Skeletal muscle tissue (tissue), 4 donors: ENCODE data around the gene NOL7. TPM values are rescaled to one million over a fixed set of nuclear protein-coding genes. Genes with fewer than 3 reads are reported as not detected.

Experiments used
- H3K27ac ChIP-seq: one replicate; pipeline ENCODE4 v1.7.0; 2013; ENCODE audit warnings: mild to moderate bottlenecking, low read depth, low read length, inconsistent platforms
- H3K27me3 ChIP-seq, 3 donors: one replicate each; pipeline ENCODE4 v1.7.0; 2013; ENCODE audit warnings: low read length in 3 of 3; ENCODE audit not compliant: control insufficient read depth in 3 of 3, insufficient read depth in 3 of 3
- H3K36me3 ChIP-seq, 3 donors: one replicate each; pipeline ENCODE4 v1.7.0; 2013; ENCODE audit warnings: low read length in 3 of 3; ENCODE audit not compliant: control insufficient read depth in 3 of 3, insufficient read depth in 3 of 3
- H3K4me1 ChIP-seq, 3 donors: one replicate each; pipeline ENCODE4 v1.7.0; 2013; ENCODE audit warnings: low read length in 3 of 3, mild to moderate bottlenecking in 3 of 3; ENCODE audit not compliant: control insufficient read depth in 3 of 3, insufficient read depth in 3 of 3
- H3K4me3 ChIP-seq, 3 donors: one replicate each; pipeline ENCODE4 v1.7.0; 2013; ENCODE audit warnings: low read length in 3 of 3
- H3K9ac ChIP-seq, 3 donors: one replicate each; pipeline ENCODE4 v1.7.0; 2013; ENCODE audit warnings: low read length in 3 of 3, mild to moderate bottlenecking in 3 of 3, moderate library complexity in 2 of 3, low read depth in 1 of 3
- H3K9me3 ChIP-seq, 3 donors: one replicate each; pipeline ENCODE4 v1.7.0; 2013; ENCODE audit warnings: low read length in 3 of 3; ENCODE audit not compliant: control insufficient read depth in 3 of 3
- total RNA-seq: library from RNA; depleted of rRNA; stranded (reverse); fragments of >200 nt; gene quantifications from one replicate; pipeline ENCODE4 v1.2.3, GENCODE V29; 2014
- donor health status: Osteomylitis.

NOL7 gene
- total RNA-seq, 1 donor from 2014 or later, result 29.2 TPM

DNA sequence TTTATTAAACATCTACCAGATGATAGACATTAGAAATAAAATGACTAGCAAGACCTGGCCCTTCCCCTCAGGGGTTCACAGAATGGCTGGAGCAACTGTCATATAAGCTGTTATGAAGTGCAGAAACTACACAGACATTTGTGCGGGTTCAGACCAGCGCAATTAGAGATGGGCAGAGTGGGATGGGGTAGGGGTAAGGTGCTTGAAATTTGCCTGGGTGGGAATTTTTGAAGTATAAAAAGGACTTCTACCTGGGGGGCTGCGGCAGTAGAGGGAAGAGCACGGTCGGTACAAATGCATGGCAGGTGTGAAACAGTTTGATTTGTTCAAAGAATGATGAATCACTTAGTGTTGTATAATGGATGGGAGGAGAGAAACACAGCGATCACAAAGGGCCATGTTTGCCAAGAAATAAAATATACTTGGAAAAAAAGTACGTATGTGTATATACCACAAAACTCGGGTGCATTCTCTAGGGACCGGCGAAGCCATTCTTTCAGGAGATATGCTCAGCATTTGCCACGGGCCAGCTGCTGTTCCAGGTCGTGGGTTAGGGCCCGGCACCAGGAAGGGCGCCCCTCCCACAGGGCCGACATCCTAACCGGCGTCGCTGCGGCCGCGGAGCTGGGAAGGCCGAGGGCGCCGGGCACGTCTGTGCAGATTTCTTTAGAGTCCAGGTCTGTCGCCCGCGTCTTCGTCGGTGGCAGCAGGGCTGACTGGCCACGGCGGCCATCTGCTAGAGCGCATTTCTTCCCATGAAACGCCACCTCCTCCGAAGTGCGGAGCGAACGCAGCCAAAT, 809 bp upstream of the NOL7 start:
- H3K27me3 ChIP-seq, result no peaks in the 10 kb centered on the region
- peaks cover 17 to 25% (median 20%) of the 10 kb centered on the region in 3 donors for H3K4me1 ChIP-seq
- H3K36me3 ChIP-seq, result peaks cover 10 to 29% (median 24%) of the 10 kb centered on the region in 3 donors
- H3K9me3 ChIP-seq, result no peaks in the 10 kb centered on the region
- peak overlapping the region; percentile 83 to 99 (median 96) for H3K4me3 ChIP-seq
- peak overlapping the region; percentile 89 for H3K27ac ChIP-seq
- peak overlapping the region; percentile 93 to 94 (median 93) for H3K9ac ChIP-seq

DNA sequence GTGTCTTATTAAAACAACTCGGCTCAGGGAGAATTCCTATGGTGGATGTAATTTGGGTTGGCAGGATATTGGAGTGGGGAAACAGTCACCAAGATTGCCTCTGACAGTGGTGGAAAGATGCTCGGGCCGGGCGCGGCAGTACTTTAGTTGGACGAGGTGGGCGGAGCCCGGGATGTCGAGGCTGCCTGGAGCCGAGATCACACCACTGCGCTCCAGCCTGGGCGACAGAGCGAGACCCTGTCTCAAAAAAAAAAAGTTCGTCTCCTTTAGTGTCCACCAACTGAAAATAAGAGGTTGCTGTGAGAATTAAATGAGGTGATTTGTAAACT, 621 bp downstream of the NOL7 start:
- Histone ChIP-seq H3K9me3 (no peaks in the 10 kb centered on the region), H3K9ac (peak overlapping the region; percentile 93 to 94 (median 94)), H3K27me3 (no peaks in the 10 kb centered on the region), H3K36me3 (peaks cover 12 to 32% (median 32%) of the 10 kb centered on the region in 3 donors), H3K27ac (peak overlapping the region; percentile 89), H3K4me3 (peak overlapping the region; percentile 83 to 99 (median 96)), H3K4me1 (peaks cover 17 to 25% (median 20%) of the 10 kb centered on the region in 3 donors)

DNA sequence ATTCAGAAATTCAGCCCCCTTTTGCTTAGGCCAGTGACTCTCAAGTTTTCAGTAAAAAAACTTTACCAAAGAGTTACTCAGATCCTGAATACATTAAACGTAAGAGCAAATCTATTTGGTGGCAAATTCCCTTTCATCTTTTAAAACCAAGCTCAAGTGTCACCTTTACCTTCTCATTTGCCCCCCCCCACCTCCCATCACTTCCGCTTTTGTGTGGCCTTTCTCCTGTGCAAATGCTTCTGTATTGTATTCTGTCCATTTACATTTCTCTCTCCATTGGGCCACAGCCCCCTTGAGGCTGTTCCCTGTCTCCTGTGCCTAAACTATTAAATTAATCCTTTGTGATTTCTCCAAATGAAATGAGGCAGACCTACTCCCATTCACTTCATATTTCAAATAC, 1.9 kb downstream of the NOL7 start:
- Histone ChIP-seq H3K4me3 (no peak overlapping the region), H3K9me3 (no peaks in the 10 kb centered on the region), H3K4me1 (peaks cover 17 to 20% (median 18%) of the 10 kb centered on the region in 3 donors), H3K36me3 (peaks cover 12 to 45% (median 40%) of the 10 kb centered on the region in 3 donors), H3K9ac (no peak overlapping the region), H3K27me3 (no peaks in the 10 kb centered on the region), H3K27ac (no peak overlapping the region)

DNA sequence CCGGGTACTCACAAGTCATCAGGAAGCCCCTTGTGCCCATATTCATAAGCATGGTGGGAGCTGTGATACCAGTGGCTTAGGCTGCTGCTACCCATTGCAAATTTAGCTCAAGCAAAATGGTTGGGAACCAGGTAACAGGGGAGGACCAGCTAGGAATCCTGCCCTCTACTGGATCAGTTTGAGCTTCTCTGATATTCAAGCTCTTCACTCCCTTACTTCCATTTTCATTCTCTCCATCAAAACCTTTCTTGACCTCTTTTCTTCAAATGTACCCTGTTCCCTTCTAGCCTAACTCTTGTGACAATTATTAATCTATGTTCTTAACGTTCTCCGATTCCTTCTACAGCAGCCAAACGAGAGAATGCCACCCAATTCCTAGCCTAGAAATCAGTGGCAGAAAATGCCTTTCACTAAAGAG, 9.7 kb downstream of the NOL7 start:
- H3K4me3 ChIP-seq, result no peak overlapping the region
- no peaks in the 10 kb centered on the region for H3K9me3 ChIP-seq
- H3K27ac ChIP-seq, result no peak overlapping the region
- H3K36me3 ChIP-seq, result peaks cover 21 to 53% (median 52%) of the 10 kb centered on the region in 3 donors
- no peaks in the 10 kb centered on the region for H3K4me1 ChIP-seq
- no peak overlapping the region for H3K9ac ChIP-seq
- no peaks in the 10 kb centered on the region for H3K27me3 ChIP-seq

DNA sequence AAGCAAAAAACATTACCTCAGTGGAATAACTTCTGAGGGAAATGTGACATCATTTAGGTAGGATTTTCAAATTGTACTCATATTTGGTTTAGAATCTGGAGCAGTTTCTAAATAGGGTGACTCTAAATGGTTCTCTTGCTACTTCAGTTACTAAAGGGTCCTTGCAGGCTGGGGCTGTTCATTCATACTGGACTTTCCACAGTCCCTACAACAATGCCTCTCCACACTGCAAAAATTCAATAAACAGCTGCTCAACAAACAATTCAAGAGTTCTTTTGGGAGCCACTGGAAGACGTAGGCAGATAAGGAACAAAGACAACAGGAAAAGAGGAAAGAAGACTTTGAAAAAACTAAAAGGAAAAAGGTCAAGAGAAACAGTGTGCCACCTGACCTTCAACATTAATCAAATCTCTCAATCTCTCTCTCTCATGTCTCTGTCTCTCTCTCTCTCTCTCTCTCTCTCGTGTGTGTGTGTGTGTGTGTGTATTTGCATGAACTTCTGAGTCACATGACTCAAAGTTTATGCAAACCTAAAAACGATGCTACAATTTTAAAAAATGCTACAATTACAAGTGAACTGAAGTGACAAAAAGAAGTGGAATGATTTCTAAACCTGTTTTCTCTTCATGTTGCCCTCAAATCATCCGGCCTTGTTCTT, 14.5 kb downstream of the NOL7 start:
- H3K4me1 ChIP-seq, result peaks cover 0 to 2% (median 0%) of the 10 kb centered on the region in 3 donors
- H3K27ac ChIP-seq, result no peak overlapping the region
- H3K9ac ChIP-seq, result no peak overlapping the region
- H3K9me3 ChIP-seq, result no peaks in the 10 kb centered on the region
- peaks cover 15 to 35% (median 30%) of the 10 kb centered on the region in 3 donors for H3K36me3 ChIP-seq
- no peak overlapping the region for H3K4me3 ChIP-seq
- no peaks in the 10 kb centered on the region for H3K27me3 ChIP-seq

DNA sequence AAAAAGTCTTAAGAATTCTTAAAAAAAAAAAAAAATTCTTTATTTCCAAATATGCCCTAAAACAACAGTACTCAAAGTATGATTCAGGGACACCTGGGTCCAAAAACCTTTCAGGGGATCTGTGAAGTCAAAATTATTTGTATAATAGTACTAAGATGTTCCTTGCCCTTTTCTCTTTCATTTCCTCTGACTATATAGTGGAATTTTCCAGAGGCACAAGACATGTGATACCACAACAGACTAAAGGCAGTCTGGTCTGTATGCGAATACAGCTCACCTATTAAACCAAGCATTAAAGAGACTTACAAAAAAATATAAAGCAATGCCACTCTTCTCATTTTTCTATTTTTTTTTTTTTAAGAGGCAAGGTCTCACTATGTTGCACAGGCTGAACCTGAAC, 15.4 kb downstream of the NOL7 start:
- Histone ChIP-seq H3K9me3 (no peaks in the 10 kb centered on the region), H3K27ac (no peak overlapping the region), H3K9ac (no peak overlapping the region), H3K36me3 (peaks cover 11 to 28% (median 24%) of the 10 kb centered on the region in 3 donors), H3K4me3 (no peak overlapping the region), H3K4me1 (peaks cover 0 to 2% (median 0%) of the 10 kb centered on the region in 3 donors), H3K27me3 (no peaks in the 10 kb centered on the region)

DNA sequence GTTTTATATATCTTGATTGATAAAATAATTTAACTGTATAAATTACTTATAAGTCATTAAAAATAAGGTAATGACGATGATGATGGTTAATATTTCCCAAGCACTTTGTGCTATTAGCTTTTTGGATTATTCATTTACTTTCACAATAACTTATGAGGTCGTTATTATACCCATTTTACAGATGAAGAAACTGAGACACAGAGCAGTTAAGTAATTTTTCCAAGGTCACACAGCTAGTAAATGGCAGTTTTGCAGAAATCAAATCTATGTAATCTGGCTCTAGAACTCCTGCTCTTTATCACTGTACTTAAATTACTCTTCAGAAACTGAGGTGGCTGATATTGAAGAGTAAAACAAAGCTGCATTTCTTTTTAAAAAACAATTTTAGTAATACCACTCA, 18.2 kb downstream of the NOL7 start:
- Histone ChIP-seq H3K36me3 (peaks cover 10 to 37% (median 29%) of the 10 kb centered on the region in 3 donors), H3K4me3 (no peak overlapping the region), H3K9me3 (no peaks in the 10 kb centered on the region), H3K27ac (no peak overlapping the region), H3K9ac (no peak overlapping the region), H3K27me3 (no peaks in the 10 kb centered on the region), H3K4me1 (peaks cover 0 to 2% (median 0%) of the 10 kb centered on the region in 3 donors)

DNA sequence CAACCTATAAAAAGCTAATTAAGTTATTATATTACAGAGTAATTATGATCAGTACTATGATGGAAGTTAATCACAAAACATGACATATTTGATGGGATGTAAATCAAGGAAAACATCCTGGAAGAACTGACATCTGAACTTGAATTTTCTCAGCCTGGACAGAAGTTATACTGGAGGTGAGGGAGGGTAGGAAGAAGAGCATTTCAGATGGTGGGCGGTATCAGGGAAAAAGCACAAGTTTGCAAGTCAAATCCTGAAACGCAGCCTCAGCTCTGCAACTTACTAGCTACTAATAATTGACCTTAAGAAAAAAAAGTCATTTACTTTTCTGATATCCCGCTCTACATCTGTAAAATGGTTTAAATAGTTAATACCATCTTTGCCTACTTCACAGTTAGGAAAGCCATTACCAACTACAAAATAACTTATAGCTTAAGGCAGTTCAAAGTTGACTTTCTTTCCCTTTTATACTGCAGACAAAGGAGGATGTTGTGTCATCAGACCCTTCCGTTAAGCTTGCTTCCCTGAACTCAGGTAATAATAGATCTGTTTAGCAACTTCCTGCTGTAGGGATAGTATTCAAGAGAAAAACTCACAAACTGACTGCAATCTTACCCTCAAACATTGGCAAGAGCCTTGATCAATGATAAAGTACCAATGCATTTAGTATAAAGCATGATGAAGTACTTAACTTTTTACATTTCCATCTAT, 21.0 kb downstream of the NOL7 start:
- Histone ChIP-seq H3K27ac (no peak overlapping the region), H3K36me3 (peaks cover 7 to 41% (median 27%) of the 10 kb centered on the region in 3 donors), H3K9me3 (no peaks in the 10 kb centered on the region), H3K4me1 (peaks cover 0 to 2% (median 0%) of the 10 kb centered on the region in 3 donors), H3K9ac (no peak overlapping the region), H3K4me3 (no peak overlapping the region), H3K27me3 (no peaks in the 10 kb centered on the region)

DNA sequence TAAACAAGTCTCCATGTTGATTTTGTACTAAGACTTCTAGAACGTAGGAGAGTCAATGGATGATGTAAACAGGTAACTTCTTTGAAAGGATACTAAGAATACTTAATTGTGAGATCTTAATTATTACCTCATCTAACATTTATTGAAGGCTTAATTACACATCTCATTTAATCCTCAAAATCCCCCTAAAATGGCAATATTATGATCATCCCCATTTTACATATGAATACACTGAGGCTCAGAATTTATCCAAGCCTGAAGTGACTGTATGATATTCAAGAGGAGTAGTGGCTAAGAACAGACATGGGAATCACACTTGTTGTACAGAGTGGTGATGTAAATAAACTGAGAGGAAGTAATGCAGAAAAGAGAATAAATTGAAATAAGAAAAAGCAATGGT, 22.9 kb downstream of the NOL7 start:
- peaks cover 2 to 32% (median 18%) of the 10 kb centered on the region in 3 donors for H3K36me3 ChIP-seq
- no peak overlapping the region for H3K9ac ChIP-seq
- H3K27me3 ChIP-seq, result no peaks in the 10 kb centered on the region
- H3K27ac ChIP-seq, result no peak overlapping the region
- no peaks in the 10 kb centered on the region for H3K4me1 ChIP-seq
- no peaks in the 10 kb centered on the region for H3K9me3 ChIP-seq
- no peak overlapping the region for H3K4me3 ChIP-seq
